NCI-H2227 (cell line): ENCODE measurements around the gene PRKCH.

Source experiments
- DNase-seq: peaks from one replicate; lab custom pipeline; 2025; ENCODE audit not compliant: unreplicated experiment; lab: John Stamatoyannopoulos, UW

The PRKCH gene

DNA sequence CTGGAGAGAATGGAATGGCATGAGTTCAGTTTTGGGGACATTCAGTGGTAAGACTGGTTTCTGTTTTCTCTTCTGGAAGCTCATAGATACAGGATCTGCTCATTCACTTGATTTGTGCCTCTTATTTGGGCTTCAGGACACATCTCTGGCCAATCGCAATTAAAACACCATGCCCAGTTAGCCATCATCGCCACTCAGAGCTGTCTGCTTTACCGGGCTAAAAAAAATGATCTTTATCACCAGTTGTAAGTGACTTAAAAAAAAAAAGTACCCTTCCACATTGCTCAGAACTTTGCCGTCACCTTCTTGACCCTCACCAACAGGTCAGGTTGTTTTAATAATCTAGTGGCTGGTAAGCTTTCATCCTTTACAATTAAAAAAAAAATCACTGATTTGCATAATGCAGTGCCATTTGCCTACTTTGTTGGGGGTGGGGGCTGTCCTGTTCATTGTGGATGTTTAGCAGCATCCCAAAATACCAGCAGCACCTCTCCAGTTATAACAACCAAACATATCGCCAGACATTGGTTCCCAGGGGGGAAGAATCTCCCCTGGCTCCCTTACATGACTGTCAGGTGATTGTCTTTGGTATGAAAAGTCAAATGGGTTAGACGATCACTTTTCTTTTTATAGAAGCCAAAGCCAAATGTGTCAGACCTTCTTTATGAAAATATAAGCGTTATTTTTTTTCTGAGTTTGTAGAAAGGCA lies 150.1 kb downstream of the PRKCH start:
- DNase-seq, result no peak

DNA sequence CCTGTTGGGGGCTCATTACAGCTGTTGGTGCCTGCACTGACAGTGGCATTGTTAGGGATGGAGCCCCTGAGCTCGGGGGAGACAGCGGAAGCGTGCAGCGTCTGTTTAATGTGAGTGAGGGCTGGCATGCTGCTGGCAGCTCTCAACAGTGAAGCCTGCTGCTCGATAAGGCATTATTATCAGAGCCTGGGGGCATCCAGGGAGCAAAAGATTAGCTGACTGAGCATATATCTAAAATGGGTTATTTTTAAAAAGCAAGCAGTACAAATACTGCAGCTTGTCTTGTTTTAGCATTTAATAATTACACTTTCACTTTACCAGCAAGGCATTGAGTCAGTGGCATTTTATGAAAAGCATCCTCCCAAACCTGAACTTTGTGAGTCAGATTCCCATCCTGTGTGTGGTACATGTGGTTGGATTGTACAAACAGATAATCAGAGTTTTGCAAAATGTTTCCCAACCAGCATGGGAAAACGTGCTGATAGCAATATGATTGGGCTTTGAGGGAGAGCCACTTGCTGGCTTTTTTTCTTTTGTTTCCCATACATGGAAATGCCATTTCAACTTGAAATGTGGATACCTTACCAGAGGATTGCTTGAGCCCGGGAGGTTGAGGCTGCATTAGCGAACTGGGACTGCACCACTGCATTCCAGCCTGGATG lies 150.8 kb downstream of the PRKCH start:
- DNase-seq, result peak; percentile 42

DNA sequence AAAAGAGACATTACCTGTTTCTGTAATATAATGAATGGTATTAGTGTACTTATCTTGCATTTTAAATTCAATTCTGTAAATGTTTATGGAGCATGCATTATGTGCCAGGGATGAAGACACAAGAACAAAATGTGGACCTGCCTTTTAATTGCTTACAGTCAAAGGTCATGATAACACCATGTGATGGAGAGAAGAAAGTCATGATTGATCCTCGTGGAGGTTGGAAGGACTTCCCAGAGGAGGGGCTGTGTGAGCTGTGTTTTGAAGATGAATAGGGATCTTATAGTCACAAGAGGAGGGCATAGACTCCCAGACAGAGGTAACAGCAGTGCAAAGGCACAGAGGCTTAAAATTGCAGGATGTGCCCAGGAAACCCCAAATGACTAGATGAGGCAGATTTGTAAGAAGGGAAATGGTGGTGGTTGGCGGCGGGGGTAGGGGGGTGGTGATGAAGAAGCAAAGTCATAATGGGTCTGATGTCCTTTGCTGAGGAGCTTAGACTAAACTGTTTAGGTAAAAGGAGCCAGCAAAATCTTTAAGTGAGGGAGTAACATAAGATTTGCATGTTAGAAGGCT lies 151.5 kb downstream of the PRKCH start:
- DNase-seq, result no peak

DNA sequence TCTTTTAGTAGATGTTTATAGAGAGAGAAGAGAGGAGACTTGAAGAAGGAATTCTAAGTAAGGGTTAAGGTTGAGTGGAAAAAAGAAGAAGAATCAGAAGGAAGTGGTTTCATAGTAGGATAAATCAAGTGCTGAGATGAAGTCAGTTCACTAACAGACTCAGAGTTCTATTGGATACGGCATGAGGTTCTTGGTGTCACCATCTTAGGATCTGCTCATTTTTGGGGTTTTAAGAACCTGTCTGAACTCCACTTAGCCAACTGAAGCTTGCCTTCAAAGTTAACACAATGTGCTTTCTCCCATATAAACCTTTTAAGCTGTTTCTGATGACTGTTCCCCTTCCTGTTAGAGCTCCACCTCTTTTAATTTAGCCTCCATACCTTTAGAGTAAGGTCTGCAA lies 152.6 kb downstream of the PRKCH start:
- DNase-seq, result no peak

DNA sequence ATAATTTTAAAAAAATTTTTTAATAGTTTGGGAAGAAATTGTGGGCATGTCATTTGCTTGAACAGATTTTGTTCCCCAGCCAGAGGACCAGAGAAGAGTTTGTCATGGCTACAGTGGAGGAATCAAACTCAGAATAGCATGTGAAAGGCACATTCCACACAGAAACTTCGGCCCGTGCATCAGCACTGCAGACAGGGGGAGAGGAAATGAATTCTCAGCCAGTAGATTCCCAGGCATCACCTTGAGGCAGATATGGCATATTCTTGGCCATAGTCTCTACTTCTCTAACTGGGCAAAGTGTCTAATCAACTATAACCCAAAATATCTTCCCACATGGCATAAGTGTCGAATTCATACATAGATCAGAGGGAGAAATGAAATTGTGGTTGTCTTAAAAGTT lies 153.3 kb downstream of the PRKCH start:
- DNase-seq, result no peak

DNA sequence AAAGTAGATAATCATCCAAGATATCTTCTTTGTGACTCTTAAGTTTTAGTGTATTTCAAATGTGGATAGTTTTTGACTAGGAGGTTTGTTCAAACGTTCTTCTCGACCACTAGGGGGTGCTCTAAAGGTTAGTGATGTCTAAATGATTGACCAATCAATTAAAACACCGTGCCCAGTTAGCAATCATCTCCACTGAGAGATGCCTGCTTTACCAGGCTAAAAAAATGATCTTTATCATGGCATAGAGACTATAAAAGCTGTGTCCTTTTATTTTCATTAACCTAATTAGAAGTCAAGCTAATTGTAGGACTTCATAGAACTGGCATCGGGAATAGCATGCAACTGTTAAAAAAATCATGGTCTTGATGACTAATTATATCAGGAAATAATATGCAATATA lies 153.9 kb downstream of the PRKCH start:
- peak; percentile 40 for DNase-seq

DNA sequence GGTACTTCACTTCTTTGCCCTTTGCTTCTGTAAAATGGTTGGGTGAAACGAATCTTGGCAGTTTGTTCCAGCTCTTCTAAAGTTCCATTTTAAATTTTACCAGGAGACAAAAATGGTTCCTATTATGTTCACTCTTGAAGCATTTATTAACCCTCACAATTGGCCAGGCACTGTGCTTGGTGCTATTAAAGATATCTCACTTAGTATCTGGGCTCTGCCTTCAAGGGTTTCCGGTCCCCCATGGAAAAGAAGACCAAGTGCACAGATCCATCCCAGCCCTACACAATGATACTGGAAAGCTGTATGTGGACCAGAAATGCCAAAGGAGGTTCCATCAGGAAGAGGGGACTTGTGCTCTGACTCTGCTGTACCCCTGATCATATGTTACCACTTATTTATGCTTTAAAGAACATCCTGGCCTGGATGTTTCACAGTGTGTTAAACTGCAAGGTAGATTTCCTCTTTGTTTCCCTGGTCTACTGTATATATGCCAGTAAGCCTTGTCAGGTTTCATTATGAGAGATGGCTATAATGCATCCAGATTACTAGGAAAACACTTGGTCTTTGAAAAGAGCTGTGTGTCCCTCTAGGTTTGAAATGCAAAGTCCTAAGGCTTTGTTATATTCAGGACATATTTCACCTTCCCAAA lies 154.8 kb downstream of the PRKCH start:
- DNase-seq, result no peak

DNA sequence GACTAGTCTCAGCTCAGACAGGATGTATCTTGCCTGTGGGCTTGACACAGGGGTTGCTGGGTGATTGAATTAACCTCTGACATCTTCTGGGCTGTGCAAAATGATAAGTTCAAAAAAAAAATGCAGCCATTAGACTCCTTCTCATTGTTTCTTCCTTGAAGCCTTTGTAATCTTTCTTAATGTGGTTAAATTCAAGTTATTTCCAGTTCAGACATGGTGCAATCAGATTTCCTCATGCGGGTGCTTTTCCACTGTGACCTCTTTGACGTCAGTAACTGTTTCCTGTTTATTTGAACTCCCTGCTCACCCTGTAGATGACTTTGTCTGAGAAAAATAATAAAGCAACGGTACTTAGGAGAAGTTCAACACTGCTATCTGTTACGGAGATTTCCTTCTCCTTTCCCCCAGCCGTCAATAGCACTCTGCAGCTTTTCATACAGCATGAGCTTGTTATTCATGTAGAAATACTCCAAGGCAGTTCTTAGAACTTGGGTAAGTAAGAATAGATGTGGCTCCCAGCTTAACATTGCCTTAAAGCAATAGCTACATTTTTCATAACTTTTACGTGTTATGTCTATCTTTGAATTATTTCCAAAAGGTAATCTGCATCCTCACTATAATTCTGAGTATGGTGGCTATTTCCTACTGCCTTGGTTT lies 155.5 kb downstream of the PRKCH start:
- DNase-seq, result no peak

DNA sequence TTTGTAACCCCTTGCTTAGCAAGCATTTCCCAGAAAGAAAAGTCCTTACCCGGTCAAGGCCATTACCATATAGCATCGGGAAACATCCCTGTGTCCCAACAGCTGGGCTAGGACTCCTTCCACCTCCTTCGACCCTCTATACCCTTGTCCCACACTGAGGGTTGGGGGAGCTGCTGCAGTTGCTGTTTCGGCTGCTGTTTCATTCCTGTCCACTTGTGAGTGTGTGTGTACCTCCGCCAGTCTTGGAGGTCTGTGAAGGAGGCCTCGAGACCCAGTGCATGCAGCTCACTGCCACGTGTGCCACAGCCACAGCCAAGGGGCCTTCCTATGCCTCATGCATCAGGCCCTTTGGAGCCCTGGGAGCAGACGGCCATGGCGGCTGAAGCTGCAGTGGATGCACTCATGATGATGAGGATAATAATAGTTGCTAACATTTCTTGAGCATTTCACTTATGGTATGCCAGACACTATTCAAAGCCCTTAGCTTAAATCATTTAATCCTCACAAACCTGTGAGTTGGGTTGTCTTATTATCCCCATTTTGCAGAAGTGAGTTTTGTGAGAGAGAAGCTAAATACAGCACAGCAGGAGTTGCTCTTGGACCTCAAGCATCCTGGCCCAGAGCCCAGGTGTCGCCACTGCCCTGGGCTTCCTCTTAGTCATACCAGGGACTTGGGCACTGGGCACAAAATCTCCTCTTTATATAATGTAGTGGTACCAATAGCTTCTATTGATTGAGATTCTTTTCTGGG lies 156.5 kb downstream of the PRKCH start:
- no peak for DNase-seq

DNA sequence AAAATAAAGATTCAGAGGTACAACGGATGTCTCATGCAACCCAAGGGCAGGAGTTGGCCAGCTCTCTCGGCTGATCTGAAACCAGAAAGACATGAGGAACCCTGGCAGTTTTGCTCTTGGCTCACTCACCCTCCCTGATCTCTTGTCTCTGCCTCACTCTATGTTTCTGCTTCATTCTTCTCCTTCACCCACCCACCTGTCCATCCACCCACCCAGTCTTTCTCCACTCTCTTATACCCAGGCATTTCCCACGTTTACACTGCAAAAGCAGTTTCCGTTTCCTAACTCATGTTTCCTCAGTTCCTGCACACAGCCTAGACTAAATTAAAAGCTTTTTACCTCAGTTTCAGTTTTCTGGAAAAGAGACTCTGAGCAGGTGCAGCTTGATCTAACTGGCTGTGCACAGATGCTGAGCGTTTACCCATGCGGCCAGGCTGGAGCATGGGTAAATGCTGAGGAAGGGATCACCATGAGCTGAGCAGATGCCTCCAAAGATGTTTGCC lies 157.6 kb downstream of the PRKCH start:
- no peak for DNase-seq

DNA sequence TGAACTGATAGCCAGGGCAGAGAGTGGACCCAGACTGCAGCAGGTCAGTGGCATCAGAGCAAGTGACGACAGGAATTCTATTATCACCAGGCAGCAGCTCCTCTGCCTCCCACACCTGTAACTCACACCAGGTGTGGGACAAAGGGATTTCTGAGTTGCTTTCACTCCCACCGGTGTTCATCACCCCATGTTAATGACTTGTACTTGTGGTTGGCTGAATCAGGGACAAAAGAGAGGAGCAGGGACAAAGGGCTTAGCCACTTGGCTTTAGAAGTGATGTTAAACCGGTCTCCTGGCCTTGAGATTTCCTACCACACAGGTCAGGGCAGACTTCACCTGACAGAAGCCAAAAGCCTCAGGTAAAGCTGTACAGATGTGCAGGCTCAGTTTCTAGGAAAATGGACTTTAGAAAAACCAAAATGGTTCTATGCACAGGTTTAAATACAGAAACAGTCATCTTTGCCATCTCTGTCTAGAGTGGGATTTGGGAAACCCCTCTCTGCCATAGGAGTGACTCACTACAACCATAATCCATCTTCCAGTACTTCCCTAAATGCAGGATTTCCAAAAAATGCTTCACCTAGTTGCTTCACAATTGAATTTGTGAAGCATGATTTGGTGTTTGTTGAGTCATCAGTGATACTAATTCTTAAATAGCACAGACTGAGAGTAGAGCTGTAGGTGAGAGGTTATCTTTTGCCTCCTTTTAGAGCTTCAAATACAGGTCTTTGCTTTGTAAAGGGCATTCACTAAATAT lies 158.5 kb downstream of the PRKCH start:
- no peak for DNase-seq

DNA sequence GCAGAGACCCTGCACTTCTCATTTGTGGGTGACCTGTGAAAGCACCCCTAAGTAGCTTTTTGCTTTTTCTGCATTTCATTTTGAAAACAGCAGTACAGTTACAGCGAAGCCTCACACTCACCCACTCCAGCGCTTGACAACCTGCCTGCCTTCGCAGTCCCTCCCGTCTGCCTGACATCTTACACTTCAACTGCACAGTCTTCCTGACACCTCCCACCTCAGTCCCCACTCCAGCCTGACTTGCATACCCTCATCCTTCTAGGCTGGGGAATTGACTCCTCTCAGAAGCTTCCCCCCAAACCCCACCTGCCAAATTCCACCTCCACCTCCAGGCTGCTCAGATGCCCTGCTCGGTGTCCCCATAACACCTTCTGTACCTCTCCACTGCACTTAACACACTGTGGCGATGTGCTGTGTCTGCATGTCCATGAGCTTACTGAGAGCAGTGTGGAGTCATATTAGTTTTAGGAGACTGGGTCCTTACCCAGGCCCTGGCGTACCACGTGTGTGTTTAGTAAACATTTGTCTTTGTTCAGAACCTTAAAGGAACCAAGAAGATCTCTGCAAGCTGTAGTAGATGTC lies 159.4 kb downstream of the PRKCH start:
- no peak for DNase-seq

DNA sequence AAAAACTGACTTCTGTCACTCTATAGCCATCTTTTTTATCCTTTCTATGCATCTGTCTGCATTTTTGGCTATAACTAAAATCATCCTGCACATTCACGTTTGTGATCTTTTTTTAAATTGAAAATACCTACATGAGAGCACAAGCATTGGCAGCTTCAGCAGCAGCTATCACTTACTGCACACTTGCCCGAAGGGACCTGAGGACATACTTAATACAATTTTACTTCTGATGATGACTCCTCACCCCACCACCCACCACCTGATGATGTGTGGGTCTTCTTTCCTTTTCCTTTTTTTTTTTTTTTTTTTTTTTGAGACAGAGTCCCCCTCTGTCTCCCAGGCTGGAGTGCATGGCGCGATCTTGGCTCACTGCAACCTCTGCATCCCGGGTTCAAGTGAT lies 160.3 kb downstream of the PRKCH start:
- no peak for DNase-seq

DNA sequence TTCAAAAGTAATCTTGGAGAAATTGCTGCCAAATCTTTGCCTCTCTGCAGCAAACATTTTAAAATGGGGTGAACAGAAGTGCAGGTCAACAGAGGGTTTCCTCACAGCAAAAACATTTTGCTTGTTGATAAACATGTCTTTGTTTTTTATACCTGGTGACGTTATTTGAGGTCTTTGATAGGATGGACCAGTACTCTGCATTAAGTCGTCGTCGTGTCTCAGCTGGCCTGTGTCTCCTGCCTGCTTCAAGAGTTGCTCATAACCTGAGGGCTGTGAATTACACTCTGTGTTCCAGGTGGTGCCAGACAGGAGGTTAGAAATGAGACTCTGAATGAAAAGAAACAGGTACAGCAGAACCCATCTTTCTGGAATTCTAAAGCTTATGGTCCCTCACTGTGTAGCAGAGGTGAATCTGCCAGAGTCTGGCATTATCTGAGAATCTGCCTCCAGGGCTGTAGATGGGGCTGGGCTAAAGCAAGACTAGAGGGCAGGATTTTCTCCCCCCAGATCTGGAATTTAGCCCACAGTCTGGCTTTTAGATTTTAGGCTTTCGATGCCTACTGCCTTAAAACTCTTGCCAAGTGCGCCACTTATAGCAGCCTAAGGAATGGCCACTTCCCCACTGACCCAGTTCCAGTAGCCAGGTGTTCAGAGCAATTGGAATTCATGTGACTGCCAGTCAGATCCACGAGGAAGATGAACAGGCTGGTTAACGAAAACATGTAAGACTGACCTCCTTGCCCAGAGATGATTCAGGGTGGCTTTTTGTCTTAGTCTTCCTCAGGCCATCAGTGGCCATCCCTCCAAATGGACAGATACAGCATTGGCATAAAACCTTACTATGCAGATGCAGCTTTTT lies 161.2 kb downstream of the PRKCH start:
- DNase-seq, result no peak

DNA sequence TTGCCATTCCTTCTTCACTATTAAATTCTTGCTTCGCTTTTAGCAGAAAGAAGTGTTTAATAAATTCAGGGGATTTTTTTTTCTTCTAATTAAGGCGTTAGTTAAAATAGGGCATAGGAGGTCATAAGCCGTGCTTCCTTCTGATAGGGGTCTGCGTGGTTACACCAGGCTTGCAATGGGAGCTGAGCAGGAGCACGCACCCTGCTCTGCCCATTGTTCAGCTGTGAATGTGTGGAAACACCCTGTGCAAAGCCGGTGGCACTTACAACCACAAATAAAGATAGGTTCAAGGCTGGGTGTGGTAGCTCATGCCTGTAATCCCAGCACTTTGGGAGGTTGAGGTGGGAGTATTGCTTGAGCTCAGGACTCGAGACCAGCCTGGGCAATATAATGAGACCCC lies 162.1 kb downstream of the PRKCH start:
- DNase-seq, result no peak

DNA sequence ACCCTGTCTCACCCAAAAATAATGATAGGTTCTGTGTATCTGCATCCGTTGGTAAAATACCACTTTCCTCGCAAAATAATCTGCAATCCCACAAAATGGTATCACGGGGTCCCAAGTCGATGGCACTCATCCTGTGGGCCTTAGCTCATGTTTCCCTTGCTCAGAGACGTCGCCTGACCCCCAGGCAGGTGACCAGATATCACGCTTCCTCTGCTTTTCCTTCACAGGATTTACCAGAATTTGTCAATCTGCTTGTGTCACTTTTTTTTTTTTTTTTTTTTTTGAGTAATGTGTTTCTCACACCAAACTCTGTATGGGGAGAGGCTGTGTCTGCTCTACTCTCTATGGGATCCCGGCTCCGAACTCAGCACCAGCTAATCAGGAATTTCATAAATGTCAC lies 162.7 kb downstream of the PRKCH start:
- DNase-seq, result no peak

DNA sequence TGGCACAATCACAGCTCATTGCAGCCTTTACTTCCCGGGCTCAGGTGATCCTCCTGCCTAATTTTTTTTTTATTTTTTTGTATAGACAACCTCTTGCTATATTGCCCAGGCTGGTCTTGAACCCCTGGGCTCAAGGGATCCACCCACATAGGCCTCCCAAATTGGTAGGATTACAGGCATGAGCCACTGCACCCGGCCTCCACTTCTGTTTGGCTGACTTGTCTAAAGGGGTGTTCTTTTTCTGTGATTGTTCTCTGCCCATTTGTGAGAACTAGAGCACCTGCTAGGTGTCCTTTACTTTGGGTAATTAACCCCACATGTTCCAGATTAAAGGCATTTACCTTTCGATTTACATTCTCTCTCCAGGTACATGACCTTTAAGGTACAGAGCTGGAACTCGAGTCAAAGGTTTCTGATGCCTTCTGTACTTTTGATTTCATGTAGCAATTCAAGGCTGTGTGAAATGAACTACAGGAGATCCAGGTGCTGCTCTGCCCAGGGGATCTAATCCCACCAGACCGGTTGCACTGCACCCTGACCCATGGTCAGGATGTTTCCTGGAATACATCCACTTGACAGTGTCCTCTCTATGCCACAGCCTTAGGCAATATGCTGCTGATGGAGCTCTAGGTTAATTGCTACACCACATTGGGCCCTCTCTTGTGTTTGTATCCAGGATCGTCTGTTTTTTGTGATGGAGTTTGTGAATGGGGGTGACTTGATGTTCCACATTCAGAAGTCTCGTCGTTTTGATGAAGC lies 163.6 kb downstream of the PRKCH start:
- no peak for DNase-seq

DNA sequence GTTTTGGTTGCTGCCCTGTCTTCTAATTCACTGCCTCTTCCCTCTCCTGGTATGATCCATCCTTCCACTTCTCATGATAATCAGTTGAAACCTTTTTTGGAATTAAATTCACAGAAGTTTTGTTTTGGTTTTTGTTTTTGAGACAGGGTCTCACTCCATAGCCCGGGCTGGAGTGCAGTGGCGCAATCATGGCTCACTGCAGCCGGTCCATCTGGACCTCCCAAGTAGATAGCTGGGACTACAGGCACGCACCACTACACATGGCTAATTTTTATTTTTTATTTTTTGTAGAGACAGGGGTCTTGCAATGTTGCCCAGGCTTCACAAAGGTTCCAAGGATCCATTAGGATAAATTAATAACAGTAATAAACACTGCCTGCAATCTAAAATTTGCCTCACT lies 164.3 kb downstream of the PRKCH start:
- no peak for DNase-seq
